ENCODE results near the gene SYNDIG1.

The SYNDIG1 gene

DNA sequence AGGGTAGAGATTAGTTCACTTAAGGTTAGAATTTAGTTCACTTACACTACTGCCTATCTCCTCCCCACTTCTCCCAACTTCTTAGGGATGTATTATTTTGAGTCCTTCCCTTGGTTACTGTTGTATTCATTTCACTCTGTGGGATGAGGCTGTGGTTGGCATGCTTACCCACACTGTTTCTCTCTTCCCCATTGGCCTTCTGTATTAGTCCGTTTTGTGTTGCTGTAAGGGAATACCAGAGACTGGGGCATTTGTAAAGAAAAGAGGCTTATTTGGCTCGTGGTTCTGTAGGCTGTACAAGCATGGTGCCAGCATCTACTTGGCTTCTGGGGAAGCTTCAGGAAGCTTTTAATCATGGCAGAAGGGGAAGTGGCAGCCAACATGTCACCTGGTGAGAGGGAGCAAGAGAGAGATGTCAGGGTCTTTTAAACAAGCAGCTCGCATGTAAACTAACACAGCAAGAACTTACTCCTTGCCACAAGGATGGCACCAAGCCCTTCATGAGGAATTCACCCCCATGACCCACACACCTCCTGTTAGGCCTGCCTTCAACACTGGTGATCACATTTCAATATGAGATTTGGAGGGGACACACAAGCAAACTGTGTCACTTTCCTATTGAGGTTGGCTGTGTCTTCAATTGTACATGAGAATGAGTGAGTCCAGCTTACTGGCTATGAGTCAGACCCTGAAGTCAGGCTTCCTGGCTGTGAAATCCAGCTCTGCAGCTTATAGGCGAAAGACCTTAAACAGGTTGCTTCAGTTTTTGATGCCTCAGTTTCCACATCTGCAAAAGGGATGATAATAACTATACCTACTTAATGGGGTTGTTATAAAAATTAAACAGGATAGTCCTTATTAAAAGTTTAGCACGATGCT, 53.3 kb downstream of the SYNDIG1 start:
- no peak for DNase-seq (ENCODE audit: low read depth, low spot score)

- no peak for DNase-seq (ENCODE audit: low read depth, low spot score)
These were observed 54.2 kb downstream of the SYNDIG1 start for GRCh38 chr20:24523661-24524060.

DNA sequence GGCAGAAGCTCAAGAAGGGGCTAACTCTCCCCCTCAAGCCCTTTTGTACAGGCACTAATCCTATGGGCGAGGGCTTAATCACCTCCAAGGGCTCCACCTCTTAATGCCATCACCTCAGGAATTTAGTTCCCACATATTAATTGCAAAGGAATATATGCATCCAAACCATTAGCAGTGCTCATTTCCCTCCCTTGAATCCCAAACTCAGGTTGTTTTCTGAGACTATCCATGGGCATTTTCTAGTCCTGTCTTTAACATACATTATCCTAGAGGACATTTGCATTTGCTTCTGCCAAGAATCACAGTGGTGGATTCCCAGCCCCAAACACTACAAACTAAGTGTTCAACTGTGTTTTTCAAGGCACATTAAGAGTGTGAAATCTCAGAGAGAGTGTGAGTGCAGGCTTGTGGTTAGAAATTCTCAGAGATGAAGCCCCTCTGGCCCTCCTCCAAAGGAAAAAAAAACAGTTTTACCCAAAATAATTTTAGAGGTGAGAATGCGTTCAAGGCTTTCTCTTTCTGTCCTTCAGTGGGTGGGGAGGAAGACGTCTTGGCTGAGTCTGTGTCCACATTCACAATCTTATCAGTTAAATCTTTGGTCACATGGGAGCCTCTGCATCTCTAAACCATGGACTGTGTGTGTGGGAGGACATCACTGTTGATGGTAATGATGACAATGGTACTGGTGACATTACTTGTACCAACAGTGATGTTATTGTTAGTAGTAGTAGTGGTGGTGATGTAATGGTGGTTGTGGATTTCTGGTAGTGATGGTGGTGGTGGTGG, 59.3 kb downstream of the SYNDIG1 start:
- no peak for DNase-seq (ENCODE audit: low read depth, low spot score)

DNA sequence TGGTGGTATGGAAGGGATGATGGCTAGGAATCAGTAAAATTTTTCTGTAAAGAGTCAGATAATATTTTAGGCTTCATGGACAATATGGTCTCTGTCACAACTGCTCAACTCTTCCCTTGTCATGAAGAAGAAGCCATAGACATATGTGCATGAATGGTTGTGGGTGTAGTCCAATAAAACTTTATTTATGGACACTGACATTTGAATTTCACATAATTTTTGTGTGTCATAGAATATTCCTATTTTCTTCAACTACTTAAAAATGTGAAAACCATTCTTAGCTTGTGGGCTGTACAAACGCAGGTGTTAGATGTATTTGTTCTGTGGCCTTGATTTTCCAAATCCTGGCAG, 59.9 kb downstream of the SYNDIG1 start:
- no peak for DNase-seq (ENCODE audit: low read depth, low spot score)

DNA sequence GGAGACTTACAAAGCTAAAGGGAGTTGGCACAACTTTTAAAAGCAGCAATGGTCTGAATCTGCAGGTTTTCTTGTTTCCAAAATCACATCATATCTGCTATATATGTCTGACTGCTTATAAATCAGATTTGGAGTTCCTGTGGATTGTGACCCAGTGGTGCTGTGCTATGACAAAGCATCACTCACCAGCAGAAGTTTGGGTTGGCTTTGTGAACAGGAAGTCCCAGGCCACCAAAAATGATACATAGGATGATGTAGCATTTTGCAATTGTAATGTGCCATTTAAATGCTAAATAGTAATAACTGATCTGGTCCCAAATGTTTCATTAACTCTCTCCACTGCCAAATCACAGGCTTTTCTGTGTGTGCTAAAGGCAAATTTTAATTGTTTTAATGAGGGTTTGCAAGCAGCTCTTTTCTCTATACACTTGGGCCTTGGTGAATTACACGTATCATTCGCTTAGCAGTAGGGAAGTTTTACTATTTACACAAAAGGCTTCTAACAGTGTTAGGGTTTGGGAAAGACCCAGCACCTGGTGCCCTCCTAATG, 60.8 kb downstream of the SYNDIG1 start:
- no peak for DNase-seq (ENCODE audit: low read depth, low spot score)

DNA sequence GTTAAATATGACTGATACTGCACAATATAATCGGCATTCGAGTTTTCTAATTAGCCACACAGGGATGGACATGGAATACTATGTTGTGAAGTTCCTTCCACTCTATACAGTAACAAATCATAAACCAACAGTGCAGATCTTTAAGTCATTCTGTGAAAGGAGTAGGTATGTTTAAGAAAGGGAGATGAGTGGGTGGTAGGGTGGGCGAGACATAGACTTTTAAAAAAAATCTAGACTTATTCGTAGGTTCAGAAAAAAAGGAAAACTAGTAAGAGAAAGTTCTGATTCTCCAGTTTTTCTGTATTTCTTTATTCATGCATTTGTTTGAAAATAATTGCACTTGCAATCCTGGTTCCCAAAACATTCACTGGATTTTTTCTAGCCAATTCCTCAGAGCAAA, 61.8 kb downstream of the SYNDIG1 start:
- no peak for DNase-seq (ENCODE audit: low read depth, low spot score)

GRCh38 chr20:24531631-24532419, 62.4 kb downstream of the SYNDIG1 start:
- no peak for DNase-seq (ENCODE audit: low read depth, low spot score)

DNA sequence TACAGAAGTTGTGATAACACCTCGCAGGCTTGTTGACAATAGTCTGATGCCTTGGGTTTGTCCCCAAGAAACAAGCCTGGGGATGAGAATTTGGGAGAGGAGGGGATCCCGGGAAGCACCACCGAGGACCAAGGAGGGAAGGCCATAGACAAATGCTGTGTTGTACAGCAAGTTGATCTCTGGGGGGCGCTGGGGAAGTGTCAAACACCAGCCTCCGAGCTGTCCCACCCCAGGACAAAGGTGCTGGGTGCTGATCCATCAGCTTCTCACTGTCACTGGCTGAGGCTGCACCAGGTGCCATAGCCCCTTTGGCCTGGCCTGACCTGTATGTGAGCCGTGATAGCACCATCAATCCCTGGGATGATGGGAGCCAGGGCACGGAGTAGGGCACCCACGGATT, 64.0 kb downstream of the SYNDIG1 start:
- DNase-seq (ENCODE audit: low read depth, low spot score) = no peak

- DNase-seq (ENCODE audit: low read depth, low spot score) = no peak
These were observed 64.9 kb downstream of the SYNDIG1 start for GRCh38 chr20:24534282-24534681.

DNA sequence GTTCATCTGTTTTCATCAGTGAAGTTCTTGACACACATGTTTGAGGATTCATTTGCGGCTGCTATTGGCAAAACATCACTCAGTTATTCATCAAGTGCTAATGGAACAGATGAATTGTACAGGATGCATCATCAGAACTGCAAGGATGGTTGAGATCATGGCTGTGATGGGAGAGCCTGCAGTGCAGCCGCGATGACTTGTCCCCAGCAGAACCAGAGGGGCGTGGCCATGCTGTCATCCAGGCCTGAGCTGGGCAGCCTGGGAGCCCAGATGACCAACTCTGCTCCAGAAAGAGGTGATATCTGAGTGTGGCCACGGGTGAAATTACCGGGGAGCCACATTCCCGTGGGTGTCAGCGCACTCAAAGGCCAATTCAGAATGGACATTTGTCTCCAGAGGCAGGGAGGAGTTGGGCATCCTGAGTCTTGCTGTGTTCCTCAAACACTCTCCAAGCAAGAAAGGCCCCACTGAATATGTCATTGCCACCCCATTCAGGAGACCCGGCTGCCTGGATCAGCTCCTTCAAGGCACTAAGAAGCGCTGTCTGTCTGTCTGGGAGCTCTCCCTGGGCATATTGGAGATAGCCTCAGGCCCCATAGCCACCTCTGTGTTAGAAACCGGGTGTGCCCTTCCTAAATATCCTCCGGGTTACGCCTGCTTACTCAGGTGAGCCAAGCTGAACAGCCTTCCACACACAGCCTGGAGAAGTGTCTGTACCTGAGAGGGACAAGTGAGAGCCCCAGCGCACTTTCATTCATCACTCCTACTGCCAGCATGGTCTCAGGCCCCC, 66.7 kb downstream of the SYNDIG1 start:
- DNase-seq (ENCODE audit: low read depth, low spot score) = no peak

DNA sequence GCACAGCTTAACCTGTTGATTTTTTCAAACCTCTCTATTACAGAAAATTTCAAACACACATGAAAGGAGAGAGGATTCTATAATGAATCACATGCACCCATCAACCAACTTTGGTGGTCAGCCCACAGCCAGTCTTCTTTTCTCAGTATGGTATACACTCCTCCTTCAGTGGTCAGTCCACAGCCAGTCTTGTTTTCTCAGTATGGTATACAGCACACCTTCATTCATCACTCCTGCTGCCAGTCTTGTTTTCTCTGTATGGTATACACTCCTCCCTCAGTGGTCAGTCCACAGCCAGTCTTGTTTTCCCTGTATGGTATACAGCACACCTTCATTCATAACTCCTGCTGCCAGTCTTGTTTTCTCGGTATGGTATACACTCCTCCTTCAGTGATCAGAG, 67.8 kb downstream of the SYNDIG1 start:
- no peak for DNase-seq (ENCODE audit: low read depth, low spot score)

- DNase-seq (ENCODE audit: low read depth, low spot score) = no peak
These were observed 73.3 kb downstream of the SYNDIG1 start for GRCh38 chr20:24542721-24543120.

DNA sequence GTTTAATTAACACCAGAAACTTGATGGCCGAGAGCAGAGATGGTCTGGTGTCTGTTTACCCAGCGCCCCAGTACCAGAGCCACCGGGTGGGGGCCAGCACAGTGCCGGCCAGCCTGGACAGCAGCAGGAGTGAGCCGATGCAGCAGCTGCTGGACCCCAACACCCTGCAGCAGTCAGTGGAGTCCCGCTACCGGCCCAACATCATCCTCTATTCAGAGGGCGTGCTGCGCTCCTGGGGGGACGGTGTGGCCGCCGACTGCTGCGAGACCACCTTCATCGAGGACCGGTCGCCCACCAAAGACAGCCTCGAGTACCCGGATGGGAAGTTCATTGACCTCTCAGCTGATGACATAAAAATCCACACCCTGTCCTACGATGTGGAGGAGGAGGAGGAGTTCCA, 73.7 kb downstream of the SYNDIG1 start:
- no peak for DNase-seq (ENCODE audit: low read depth, low spot score)

DNA sequence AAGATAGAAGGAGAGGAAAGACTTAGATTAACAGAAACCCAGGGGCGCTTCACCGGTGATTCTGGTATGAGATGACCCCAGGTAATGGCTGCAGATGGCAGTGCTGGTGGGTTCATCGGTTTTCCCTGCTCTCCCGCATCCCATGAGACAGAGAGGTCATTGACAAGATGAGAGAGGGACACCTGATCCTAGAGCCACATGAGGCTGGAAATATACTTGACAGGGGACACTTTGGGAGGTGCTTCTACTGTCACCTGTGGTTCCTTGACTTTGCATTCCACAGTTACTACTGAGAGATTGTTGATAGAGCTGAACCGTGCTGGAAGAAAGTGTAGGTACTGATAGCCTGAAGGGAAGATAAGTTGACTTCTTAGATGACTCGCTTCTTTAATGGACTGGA, 74.3 kb downstream of the SYNDIG1 start:
- DNase-seq (ENCODE audit: low read depth, low spot score) = no peak

DNA sequence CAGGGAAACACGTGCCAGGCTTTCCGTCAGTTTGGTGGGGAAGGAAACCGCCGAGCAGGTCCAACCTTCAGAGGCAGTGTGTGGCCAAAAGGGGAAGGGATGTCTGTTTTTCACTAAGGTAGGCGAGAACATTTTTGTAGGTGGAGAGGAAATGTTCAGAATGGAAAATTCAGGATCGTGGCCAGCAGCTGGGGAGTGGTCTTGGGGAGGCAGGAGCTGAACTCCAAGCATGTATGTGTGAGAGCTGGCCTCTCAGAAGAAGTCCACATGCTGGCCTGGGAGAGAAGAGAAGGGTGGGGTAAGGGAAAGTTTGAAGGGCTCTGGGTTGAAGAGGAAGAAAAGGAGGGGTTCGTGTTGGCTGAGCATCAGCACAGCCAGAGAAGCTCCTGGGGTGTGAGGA, 74.9 kb downstream of the SYNDIG1 start:
- DNase-seq (ENCODE audit: low read depth, low spot score) = no peak

- no peak for DNase-seq (ENCODE audit: low read depth, low spot score)
These were observed 75.7 kb downstream of the SYNDIG1 start for GRCh38 chr20:24545168-24545567.

GRCh38 chr20:24546232-24546892, 76.9 kb downstream of the SYNDIG1 start:
- DNase-seq (ENCODE audit: low read depth, low spot score) = no peak

- no peak for DNase-seq (ENCODE audit: low read depth, low spot score)
These were observed 78.5 kb downstream of the SYNDIG1 start for GRCh38 chr20:24547967-24548366.

DNA sequence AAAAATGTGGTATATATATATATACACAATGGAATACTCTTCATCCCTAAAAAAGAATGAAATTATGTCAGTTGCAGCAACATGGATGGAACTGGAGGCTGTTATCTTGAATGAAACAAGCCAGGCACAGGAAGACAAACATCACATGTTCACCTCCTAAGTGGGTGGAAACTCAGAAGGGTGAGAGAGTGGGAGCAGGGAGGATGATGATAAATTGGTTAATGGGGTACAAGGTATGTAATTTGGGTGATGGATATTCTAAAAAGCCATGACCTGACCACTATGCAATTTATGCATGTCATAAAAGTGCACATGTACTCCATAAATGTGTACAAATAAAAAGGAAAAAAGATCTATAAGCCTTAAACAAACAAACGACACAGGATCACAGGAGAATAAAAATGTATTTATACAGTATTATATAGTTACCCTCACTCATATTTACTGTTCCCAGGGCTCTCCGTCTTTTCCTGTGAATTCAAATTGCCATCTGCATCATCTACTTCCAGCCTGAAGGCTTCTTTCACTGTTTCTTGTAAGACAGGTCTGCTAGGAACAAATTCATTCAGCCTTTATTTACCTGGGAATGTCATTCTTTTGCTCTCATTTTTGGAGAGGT, 89.8 kb downstream of the SYNDIG1 start:
- DNase-seq (ENCODE audit: low read depth, low spot score) = no peak

Data from activated CD4-positive, CD25-positive, alpha-beta regulatory T cell treated with anti-CD3 and anti-CD28 coated beads, Interleukin-2, amount 50 U/mL, for 16 hours (primary cell).